SU-DHL-6 (cell line): Measurements from ENCODE around the gene GFRAL.

ENCODE experiments used
- EZH2phosphoT487 ChIP-seq: fragments of 200-600 bp; sonication (generic), shearing (Covaris generic); conservative IDR thresholded peaks from 2 replicates; pipeline ENCODE4 v1.6.1; 2018; ENCODE audit warnings: mild to moderate bottlenecking, antibody characterized with exemption, low read length, moderate library complexity, mixed read lengths
- TF ChIP-seq, protein P1 (sequence below): fragments of 200-600 bp; sonication (generic); IDR thresholded peaks from one replicate; pipeline ENCODE4 v1.5.1; 2017; ENCODE audit warnings: antibody characterized with exemption, mild to moderate bottlenecking, low read length, moderate library complexity; ENCODE audit not compliant: insufficient read depth, poor library complexity, severe bottlenecking

DNA sequence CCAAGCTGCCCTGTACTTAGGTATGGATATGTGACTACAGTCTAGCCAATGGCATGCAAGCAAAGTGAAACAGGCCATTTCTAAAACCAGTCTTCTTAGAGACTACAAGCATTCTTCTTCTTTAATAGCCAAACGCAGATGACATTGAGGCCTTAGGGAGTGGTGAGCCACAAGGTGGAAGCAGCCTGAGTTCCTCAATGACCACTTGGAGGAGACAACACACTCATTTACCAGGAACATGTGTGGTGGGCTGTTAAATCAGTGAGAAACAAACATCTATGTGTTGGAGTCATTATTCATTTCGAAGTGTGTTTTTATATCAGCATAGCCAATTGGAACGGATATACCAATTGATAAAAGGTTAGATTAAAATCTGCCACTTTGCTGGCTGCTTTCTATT, 122.0 kb downstream of the GFRAL start:
- TF ChIP-seq, protein P1, sequence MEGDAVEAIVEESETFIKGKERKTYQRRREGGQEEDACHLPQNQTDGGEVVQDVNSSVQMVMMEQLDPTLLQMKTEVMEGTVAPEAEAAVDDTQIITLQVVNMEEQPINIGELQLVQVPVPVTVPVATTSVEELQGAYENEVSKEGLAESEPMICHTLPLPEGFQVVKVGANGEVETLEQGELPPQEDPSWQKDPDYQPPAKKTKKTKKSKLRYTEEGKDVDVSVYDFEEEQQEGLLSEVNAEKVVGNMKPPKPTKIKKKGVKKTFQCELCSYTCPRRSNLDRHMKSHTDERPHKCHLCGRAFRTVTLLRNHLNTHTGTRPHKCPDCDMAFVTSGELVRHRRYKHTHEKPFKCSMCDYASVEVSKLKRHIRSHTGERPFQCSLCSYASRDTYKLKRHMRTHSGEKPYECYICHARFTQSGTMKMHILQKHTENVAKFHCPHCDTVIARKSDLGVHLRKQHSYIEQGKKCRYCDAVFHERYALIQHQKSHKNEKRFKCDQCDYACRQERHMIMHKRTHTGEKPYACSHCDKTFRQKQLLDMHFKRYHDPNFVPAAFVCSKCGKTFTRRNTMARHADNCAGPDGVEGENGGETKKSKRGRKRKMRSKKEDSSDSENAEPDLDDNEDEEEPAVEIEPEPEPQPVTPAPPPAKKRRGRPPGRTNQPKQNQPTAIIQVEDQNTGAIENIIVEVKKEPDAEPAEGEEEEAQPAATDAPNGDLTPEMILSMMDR, result no peak
- no peak for TF ChIP-seq EZH2phosphoT487
